Germinal center (tissue), 1 donor: Measurements from ENCODE around the gene C12orf43.
A peak's percentile ranks its signal among the peaks of the same experiment; 100 is the strongest.

Experiments used
- DNase-seq: peaks from one replicate; pipeline ENCODE4 v3.0.0; 2012; ENCODE audit warnings: mixed read lengths, low spot score

C12orf43 gene

DNA sequence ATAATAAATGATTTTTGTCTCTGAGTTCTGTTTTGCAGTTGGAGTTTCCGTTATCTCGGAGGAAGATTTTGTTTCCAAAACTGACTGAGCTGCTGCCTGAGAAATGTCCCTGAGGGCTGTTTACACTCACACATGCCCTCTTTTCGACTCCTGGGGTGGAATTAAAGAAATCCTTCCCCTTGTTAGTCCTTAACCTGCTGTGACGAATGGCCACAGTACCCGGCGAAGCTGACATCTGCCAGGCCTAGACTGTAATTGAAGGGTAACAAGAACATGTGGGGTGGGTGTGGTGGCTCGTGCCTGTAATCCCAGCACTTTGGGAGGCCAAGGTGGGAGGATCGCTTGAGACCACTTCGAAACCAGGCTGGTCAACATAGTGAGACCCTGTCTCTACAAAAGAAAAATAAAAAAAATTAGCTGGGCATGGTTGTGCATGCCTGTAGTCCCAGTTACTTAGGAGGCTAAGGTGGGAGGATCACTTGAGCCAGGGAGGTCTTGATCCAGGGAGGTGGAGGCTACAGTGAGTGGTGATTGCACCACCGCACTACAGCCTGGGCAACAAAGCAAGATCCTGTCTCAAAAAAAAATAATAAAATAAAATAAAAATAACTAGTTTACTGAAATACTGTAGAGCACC lies 14.4 kb upstream of the C12orf43 start:
- DNase-seq = no peak

DNA sequence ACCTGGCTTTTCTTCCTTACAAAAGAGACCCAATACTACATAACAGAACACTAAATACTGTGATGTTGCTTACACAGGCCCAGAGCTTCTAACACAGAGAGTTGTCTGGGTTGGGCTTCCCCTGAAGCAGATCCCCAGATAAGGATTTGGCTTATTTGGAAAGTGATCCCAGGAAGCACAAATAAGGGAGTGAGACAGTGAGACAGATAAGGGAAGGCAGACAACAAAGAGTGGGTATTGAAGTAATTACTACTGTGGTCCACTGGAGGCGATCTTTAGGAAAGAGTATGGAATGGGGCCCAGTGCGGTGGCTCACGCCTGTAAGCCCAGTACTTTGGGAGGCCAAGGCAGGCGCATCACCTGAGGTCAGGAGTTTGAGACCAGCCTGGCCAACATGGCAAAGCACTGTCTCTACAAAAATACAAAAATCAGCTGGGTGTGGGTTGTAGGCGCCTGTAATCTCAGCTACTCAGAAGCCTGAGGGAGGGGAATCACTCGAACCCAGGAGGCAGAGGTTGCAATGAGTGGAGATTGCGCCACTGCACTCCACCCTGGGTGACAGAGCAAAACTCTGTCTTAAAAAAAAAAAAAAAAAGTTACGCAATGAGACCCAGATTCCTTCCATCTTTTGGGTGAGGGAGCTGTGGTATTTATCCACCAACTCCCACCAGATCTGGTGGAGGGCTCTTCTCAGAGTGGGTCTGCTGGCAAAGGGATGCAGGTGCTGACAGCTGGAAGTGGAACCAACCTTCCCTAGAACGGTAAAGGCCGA lies 10.2 kb upstream of the C12orf43 start:
- no peak for DNase-seq

DNA sequence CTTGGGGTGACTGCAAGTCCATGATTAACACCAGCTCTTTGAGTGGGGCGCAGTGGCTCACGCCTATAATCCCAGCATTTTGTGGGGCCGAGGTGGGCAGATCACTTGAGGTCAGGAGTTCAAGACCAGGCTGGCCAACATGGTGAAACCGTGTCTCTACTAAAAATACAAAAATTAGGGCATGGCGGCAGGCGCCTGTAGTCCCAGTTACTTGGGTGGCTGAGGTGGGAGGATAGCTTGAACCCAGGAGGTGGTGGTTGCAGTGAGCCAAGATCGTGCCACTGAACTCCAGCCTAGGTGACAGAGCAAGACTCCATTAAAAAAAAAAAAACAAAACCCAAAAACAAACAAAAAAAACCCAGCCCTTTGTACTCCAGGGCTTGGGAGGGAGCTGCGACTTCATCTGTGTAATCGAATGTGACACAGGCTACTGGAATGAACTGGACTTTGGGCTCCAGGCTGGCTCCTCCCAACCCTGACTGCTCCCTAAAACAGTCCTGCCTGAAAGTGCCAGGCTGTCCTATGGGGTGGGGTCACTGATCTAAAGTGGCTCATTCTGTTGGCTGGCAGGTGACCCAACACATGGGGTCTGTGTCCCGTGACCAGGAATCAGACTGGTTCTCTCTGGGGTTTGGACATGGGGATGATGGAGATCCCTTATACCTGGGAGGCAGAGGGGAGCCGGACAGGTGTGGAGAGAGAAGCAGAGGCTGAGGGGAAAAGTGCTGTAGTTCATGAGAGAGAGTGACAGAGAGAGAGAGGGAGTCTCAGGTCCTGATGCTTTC lies 9.3 kb upstream of the C12orf43 start:
- DNase-seq = no peak

DNA sequence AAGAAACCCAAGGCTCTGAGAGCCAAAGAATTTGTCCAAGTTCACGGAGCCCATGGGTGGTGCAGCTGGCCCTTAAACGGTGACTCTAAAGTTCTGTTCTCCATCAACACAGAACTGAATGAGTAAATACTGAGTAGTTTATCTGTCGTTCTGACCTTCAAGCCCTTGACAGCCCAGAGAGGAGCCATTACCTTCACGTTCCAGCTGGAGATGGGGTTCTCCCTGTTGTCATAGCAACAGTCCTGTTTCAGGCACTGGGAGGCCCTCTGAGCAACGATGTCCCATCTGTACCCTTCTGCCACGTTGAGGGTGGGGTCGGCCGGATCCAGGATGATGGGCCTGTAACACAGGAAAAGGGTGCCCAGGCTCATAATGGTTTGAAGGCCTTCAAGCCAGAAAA lies 7.5 kb upstream of the C12orf43 start:
- no peak for DNase-seq

DNA sequence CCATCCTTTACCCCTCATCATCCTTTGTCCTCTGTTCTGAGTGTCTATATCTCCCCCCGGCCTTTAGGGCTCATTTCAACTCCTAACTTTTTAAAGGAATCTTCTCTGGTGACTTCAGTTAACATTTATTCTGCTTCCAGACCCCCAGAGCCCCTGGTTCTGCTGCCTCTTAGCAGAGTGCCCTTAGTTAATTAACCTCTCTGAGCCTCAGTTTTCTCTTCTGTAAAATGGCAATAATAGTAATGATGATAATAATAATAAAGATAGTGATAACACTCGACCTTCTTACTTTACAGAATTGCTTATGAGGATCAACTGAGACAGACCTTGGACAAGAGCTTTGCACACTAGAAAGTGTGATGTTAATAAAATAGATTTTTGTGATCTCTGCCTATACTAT lies 6.4 kb upstream of the C12orf43 start:
- DNase-seq = no peak

DNA sequence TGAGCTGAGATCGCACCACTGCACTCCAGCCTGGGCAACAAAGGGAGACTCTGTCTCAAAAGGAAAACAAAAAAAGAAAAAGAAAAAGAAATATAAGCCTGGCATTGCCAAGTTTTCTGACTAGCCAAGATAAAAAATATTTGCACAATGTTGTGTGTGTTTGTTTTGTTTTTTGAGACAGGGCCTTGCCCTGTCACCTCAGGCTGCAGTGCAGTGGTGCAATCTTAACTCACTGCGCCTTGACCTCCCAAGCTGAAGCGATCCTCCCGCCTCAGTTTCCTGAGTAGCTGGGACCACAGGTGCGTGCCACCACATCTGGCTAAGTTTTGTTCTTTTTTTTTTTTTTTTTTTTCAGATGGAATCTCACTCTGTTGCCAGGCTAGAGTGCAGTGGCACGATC lies 5.5 kb upstream of the C12orf43 start:
- no peak for DNase-seq

DNA sequence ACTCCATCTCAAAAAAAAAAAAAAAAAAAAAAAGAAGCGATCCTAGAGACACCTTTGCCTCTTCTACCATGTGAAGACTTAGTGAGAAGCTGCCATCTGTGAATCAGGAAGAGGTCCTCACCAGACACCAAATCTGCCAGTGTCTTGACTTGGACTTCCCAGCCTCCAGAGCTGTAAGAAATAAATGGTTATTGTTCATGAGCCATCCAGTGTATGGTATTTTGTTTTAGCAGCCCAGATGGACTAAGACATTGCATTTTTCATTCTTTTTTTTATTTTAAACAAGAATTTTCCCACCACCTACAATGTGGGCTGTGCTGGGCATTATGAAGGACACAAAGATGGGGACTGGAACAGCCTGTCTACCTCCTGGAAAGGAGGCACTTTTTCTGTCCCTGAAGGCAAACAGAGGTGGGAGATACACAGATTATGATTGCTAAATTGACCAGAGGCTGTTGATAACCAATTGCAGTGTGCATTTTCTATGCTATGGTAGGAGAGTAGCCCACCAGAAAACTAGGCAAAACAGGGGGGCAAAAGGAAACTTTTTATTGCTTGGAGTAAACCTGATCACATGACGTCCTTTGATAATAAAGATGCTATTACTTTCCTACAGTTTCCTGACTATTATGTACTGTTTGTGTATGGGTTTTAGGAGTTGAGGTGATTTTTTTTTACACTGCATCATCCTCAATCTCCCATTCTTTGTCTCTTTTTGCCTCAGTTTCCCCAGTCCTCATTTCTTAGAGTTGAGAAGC lies 2.8 kb upstream of the C12orf43 start:
- no peak for DNase-seq

DNA sequence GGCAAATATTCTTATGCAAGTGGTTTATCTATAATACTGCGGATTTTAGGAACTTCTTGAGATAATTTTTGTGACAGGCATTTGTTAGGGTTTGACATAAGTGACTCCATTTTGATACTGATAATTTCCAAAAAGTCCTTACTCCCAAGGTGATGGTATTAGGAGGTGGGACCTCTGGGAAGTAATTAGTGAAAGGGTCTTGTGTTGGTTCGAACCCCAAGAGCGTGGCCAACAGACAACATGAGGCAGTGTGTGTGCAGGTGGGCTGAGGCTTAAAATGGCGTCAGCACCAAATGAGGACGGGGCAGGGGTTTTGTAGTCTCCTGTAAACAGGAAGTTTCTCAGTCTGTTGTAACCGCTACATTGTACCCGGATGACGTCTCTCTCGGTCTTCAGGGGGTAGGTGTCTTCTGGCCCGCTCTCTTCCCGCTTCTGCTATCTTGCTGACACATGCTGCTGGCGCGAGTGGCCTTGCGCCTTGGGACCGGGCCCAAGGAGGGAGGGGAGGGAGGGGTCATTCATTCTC lies 1.7 kb upstream of the C12orf43 start:
- no peak for DNase-seq

DNA sequence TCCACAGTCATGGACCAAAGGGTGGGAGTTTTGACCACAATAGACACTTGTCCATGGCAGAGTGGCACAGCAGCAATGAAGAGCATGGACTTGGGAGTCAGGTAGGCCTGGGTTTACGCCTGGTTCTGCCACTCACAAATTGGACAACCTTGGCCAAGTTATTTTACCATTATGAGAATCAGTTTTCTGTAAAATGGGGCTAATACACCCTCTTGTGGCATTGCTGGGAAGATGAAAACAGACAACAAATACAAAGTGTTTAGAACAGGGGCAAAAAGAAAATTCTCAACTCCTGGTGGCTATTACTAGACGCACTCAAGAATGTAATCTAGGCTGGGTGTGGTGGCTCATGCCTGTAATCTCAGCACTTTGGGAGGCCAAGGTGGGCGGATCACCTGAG lies 2.6 kb downstream of the C12orf43 start:
- DNase-seq = no peak

DNA sequence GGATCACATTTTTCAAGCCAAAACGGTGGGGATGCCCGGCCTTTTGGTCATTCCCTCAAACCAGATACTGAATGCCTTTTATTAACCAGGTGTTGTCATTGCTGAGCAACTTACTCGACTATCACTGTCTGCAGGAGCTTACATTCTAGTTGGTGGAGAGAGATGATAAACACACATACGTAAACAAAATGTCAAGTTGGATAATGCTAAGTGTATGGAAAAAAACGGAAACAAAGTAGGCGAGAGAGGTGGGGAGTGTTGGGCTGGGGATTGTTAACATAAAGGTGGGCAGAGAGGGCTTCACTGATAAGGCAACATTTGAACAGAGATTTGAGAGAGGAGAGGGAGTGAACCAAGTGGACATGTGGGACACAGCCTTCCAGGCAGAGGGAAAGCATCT lies 4.5 kb downstream of the C12orf43 start:
- DNase-seq = no peak

DNA sequence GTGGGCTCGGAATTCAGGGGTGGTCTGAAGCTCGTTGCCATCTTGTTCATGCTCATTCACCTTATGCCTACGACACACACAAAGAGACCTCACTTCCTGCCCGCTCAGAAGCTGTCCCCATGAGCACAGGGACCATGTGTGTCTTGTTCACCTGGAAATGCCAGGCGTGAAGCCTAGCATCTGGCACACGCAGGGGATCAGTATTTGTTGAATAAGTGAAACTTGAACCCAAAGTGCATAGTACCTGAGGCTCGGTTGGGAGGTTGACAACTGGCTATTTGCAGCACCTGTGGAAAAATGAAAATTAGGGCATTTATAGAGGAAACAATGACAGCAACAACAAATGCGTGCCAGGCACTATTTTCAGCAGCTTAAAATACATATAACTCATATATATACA lies 5.4 kb downstream of the C12orf43 start:
- no peak for DNase-seq

DNA sequence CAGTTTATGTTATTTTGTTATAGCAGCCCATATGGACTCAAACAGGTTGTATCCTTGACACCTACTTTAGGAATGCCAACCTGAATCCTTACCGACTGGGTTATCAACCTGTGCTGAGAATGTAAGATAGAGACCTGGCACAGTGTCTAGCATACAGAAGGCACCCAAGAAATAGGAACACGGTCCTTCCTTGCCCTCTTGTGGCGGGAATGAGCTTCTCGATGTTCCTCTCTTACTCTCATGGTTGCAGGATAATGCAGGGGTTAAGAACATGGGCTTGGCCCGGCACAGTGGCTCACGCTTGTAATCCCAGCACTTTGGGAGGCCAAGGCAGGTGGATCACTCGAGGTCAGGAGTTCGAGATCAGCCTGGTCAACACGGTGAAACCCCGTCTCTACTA lies 6.5 kb downstream of the C12orf43 start:
- no peak for DNase-seq

DNA sequence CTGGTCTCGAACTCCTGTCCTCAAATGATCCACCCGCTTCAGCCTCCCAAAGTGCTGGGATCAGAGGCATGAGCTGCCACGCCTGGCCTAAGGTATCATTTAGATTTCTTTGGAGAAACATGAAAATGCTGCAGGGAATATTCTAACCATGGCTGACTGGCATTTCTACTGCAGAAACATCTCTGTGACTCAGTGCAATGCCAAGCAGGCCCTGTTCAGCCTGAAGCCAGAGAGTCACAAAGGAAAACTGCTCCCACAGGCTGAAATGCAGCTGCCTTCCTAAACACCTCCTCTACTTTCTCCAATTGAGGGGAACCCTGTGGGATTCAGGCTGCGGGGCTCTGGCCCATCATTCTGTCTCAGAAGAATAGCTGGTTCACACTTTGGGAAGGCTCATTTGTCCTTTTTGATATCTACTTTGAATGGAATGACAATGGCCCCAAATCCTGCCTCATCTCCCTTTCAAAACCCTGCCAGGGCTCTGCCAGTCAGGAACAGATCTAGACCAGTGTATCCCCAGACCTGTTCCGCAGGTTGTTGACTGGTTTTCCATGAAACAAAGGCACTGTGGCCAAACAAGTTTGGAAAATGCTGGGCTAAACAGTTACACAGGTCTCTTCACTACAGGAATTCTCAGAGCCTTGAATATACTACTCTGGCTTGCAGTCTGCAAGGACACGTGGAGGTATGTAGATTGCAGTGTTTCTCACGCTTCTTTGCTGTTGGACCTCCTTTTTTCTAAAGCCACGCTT lies 7.8 kb downstream of the C12orf43 start:
- no peak for DNase-seq

DNA sequence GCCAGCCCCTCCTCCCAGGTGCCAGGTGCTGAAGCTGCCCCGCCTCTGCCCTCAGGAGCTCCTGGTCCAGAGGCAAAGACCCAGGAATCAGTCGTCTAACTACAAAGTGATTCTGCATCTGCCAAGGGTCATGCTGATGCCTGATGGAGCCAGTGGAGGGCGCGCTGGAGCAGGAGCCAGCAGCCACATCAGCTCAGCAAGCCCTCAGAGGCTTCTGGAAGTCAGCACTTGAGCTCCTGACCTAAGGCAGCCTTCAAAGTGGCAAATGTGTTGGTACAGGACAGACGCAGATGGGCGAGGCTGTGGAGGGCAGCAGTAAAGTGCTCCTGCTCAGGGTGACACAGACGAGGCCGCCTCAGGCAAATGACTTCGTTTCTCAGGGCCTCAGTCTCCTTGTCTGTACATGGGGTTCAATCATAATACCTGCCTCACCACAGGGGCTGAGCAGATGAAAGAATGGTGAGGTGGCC lies 10.9 kb downstream of the C12orf43 start:
- peak; percentile 19 for DNase-seq

DNA sequence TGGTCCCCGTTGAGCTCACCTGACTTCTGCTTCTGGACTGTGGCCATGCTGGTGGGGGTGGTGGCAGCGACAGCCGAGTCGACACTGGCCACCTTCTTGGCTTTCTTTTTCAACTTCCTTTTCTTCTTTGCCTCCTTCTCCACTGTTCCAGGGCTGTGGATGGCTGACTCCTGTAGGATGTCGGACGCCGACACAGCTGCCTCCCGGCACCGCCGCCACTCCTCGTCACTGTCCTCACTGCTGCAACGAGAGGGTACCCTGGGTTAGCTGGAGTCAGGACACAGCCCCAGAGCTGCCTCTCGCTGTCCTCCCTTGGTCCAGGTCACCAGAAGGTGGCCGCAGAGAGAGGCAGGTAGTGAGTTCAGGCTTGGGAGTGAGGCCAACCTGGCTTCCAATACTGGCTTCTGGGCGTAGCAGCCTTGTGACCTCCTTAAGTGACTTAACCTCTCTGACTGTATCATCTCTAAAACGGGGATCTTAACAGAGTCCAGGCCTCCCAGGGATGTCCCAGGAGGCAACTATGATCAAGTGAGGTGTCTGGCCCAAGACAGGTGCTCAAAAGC lies 12.0 kb downstream of the C12orf43 start:
- no peak for DNase-seq

DNA sequence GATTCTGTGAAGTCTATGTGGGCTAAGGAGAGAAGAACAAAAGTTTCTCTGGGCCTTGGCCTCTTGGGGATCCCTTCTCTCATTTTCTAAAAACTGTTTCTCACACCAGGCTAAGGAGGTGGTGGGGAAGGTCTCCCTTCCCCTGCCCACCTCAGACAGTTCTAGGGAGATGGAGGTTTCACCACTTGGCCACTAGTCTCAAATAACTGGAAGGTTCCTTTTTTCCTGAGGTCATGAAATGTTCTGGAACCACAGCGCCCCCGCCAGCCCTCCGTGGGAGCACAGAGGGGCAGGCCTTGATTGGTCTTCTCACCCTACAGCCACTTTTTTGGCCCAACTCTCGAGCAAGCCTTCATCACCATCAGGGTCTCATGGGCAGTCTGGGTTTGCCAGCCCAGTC lies 12.6 kb downstream of the C12orf43 start:
- no peak for DNase-seq

DNA sequence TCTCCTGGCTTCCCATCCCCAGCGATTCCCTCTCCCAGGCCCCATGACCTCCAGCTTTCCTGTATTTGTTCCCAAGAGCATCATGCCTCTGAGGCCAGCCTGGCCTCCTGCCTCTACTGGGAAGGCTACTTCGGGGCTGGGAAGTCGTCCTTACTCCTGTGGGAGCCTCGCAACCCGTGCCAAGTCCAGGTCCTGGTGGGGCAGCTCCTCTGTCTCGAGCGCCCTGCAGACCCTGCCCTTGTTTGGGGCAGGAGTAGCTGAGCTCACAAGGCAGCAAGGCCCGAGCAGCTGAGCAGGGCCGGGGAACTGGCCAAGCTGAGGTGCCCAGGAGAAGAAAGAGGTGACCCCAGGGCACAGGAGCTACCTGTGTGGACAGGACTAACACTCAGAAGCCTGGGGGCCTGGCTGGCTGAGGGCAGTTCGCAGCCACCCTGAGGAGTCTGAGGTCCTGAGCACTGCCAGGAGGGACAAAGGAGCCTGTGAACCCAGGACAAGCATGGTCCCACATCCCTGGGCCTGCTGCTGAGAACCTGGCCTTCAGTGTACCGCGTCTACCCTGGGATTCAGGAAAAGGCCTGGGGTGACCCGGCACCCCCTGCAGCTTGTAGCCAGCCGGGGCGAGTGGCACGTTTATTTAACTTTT lies 14.3 kb downstream of the C12orf43 start:
- DNase-seq = no peak

DNA sequence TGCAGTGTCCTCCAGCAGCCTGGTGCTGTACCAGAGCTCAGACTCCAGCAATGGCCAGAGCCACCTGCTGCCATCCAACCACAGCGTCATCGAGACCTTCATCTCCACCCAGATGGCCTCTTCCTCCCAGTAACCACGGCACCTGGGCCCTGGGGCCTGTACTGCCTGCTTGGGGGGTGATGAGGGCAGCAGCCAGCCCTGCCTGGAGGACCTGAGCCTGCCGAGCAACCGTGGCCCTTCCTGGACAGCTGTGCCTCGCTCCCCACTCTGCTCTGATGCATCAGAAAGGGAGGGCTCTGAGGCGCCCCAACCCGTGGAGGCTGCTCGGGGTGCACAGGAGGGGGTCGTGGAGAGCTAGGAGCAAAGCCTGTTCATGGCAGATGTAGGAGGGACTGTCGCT lies 15.2 kb downstream of the C12orf43 start:
- DNase-seq = no peak

DNA sequence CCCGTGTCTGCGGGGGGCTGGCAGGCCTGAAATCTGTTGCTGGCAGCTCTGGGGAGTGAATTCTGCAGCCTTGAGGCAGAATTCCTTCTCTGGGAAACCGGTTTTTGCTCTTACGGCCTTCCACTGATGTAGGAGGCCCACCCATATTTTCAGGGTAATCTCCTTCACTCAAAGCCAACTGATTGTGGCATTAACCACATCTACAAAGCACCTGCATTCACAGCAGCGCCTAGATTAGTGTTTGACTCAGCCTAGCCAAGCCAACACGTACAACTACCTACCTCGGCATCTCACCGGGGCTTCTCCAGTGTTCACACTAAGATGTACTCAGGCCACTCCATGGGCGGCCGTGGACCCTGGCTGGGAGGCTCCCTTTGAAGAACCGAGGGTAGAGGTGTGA lies 15.8 kb downstream of the C12orf43 start:
- DNase-seq = no peak
